Stimulated activated CD8-positive, alpha-beta memory T cell treated with anti-CD3 and anti-CD28 coated beads, Interleukin-2, amount 100 ng/mL, for 1 hour (primary cell): ENCODE measurements around the gene LSM4.

ENCODE experiments used
- DNase-seq, 2 donors: peaks; one replicate each; pipeline ENCODE4 v3.0.0-alpha.2; 2020; ENCODE audit warnings: low read depth in 2 of 2

LSM4 gene

GRCh38 chr19:18311502-18312091, 11.3 kb downstream of the LSM4 start:
- no peak for DNase-seq

- DNase-seq, result no peak
Measured at GRCh38 chr19:18310966-18311365, 11.9 kb downstream of the LSM4 start.

GRCh38 chr19:18310118-18310909, 12.6 kb downstream of the LSM4 start:
- no peak for DNase-seq

- DNase-seq, result no peak
Measured at GRCh38 chr19:18309525-18310064, 13.3 kb downstream of the LSM4 start.

- no peak for DNase-seq
Measured at GRCh38 chr19:18308948-18309325, 13.9 kb downstream of the LSM4 start.

- DNase-seq, result no peak
Measured at GRCh38 chr19:18308051-18308947, 14.6 kb downstream of the LSM4 start.

GRCh38 chr19:18307271-18307681, 15.6 kb downstream of the LSM4 start:
- DNase-seq, result no peak

GRCh38 chr19:18306888-18307260, 16.0 kb downstream of the LSM4 start:
- DNase-seq, result no peak

GRCh38 chr19:18306209-18306887, 16.5 kb downstream of the LSM4 start:
- no peak for DNase-seq

- peak; percentile 65 to 75 for DNase-seq
Measured at GRCh38 chr19:18304458-18305310, 18.2 kb downstream of the LSM4 start.

GRCh38 chr19:18304208-18304457, 18.7 kb downstream of the LSM4 start:
- no peak for DNase-seq

GRCh38 chr19:18301718-18302111, 21.2 kb downstream of the LSM4 start:
- no peak for DNase-seq

- no peak for DNase-seq
Measured at GRCh38 chr19:18300930-18301717, 21.8 kb downstream of the LSM4 start.

- DNase-seq, result no peak
Measured at GRCh38 chr19:18299654-18300053, 23.2 kb downstream of the LSM4 start.

- DNase-seq, result no peak
Measured at GRCh38 chr19:18298601-18299000, 24.3 kb downstream of the LSM4 start.

GRCh38 chr19:18297308-18297707, 25.6 kb downstream of the LSM4 start:
- DNase-seq, result no peak

GRCh38 chr19:18295034-18295451, 27.8 kb downstream of the LSM4 start:
- DNase-seq, result no peak

- peak; percentile 84 to 87 for DNase-seq
Measured at GRCh38 chr19:18294467-18294864, 28.4 kb downstream of the LSM4 start.

GRCh38 chr19:18293642-18294466, 29.0 kb downstream of the LSM4 start:
- no peak for DNase-seq
